HL-60/S4 treated with phorbol 12-myristate 13-acetate at 8.2 ng/mL for 4 days and 3 days (cell line): ENCODE results near the gene MARF1.
"Not testable (repeated sequence)": the region's sequence is repeated elsewhere in the genome, so short reads cannot be mapped to it uniquely, and the experiment has no call there.

Experiments used
- in situ Hi-C: fragments of 300-500 bp; cut with MboI; formaldehyde crosslinking; loops from 2 replicates; pipeline ENCODE4 v1.15.0; 2022; ENCODE audit warnings: low sequenced_read_pairs

The MARF1 gene

DNA sequence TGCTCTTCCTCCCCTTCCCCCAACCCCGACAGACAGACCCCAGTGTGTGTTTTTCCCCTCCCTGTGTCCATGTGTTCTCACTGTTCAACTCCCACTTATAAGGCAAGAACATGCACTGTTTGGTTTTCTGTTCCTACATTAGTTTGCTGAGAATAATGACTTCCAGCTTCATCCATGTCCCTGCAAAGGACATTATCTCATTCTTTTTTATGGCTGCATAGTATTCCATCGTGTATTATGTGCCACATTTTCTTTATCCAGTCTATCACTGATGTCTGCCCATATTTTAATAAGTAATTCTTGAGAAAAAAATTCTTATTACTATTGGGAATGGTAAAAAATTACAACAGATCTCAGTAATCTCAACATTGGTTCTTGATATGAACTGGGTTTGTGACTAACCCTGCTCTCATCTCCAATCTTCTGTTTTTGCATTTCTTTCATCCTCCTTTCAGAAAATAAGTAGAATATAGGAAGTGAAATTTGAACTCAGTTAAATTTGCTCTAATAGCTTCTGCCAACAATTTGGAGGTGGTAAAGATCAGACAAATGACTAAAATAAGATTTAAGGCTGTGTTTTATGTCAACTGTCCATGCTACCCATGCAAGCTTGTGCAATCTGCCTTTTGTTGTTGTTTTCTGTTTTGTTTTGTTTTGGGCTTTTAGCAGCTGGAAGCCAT is 11.1 kb downstream of the MARF1 start:
- in situ Hi-C loops = no loop called here

DNA sequence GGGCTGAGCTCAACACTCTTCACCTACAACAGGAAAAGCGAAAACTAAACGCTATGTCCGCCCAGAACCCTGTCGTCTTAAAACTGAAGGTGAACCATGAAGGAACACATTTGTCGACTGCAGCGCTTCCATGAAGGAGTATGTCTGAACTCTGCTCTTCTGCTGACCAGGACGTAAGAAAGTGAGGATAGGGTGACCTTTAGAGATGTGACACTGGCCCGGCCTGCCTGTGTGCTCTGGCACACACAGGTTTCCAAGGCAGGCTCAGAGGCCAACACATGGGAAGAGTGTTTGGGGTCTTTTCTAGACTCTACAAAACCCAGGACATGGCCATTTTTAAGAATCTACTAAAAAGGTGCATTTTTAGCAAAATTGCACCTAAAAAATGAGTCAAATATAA is 21.1 kb downstream of the MARF1 start:
- in situ Hi-C loops = no loop called here

DNA sequence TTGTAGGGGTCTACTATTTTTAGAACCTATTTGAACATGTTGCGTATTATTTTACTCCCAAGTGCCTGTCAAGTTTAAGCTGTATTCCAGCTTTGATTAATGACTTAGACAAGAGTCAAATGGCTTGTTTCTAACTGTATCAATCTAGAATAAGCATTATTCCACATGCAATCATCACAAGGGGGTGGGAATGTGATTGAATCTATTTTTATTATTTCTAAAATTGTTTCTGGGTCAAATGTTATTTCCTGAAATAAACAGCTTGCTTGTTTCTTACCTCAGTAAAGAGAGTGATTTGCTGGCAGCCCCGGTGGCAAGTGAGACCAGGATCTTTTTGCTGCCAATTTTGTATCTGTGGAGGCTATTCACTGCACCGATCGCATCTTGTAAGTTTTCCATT is 21.5 kb downstream of the MARF1 start:
- in situ Hi-C loops = no loop called here

DNA sequence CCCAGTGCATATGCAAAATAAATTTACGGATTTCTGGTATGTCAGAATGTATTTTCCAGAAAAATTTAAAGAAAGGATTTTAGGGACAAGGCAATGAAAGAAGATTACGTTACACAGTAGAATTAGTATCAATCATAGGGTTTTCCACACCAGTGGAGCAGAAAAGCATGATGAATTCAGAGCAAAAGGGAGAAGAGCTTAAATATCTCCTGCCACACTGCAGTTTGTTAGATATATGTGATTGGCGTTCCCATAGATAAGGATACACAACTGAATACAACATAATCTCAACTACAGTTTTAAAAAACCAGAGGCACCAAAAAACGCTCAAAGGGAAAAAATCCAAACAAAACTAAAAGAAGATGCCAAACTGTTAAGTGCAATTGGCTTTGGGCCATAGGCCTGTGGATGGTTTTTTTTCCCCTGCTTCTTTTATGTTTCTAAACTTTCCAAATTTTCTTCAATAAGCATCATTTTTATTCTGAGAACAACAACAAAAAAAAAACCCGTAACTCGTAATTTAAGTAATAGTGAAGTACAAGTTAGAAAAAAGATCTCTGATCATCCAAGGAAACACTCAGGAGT is 22.3 kb downstream of the MARF1 start:
- in situ Hi-C loops = no loop called here

DNA sequence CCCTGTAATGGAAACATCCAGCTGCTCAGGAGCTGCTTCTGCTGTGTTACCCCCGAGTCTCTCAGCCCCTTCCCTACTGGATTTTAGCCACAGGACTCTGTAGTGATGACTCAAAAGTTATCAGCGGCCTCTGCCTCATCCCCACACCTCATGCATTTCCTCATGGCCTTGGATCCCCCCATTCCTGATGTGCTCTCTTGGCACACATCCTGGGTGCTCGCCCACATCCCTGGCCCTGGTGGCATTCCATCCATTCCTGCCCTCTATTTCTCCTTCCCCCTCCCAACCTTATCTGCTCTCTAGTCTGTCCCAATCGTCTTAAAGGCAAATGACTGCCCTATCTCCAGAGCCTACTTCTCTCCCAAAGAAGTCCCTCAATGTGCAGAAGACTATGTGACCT is 24.6 kb downstream of the MARF1 start:
- in situ Hi-C loops = no loop called here

DNA sequence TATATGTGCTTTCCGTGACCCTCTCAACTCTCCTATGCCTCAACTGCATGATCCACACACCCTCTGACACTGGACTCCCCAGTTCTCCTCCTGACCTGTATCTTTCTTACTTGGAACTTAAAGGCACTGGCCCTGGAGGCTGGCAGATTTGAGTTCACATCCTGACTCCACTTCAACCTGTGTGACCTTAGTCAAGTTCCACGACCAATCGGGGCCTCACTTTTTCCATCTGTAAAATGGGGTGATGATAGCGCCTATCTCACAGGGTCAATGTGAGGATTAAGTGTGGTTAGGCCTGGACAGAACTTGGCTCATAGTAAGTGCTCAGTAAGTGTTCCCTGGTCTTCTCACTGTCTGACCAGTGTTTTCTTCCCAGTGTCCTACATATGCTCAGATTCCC is 25.1 kb downstream of the MARF1 start:
- in situ Hi-C loops = no loop called here

DNA sequence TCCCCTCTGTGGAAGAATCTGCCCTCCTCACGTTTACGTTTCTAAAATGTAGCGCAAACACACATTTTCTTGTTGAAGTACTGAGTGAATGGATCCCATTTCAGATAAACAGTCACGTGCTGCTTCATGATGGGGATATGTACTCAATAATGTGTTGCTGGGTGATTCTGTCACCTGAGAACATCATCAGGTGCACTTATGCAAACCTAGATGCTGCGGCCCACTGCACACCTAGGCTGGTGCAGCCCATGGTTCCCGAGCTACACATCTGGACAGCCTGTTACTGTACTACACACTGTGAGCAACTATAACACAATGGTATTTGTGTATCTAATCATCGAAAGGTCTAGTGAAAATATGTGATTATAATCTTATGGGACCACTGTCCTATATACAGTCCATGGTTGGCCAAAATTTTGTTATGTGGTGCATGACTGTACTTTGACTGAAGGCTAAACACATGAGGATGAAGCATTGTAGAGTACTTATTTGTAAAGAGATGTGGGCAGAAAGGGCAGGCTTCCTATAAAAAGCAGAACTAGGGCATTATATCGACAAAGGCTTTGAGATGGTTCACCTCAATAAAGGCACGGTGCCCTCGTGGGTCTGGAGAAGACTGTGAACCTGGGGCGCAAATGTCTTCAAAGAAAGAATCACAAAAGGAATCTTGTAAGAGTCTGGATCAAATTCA is 26.3 kb downstream of the MARF1 start:
- in situ Hi-C loops = no loop called here

DNA sequence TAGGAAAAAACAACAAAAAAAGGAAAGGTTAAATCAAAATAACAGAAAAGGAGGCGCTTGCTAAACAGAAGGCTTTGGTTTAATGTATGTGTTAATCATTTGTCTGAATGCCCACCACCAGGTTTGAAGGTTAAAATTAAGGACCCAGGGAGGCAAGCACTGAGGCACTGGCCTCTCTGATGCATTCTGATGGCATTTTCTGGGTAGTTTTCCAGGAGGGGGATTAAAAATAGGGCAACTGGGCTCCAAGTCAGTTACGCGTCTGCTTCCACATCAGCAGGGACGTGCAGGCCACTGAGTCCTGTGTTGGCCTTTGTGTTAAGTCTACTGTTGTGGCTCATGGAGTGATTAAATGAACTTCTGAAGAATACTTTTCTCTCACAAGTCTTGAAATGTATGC is 26.9 kb downstream of the MARF1 start:
- in situ Hi-C loops = no loop called here

DNA sequence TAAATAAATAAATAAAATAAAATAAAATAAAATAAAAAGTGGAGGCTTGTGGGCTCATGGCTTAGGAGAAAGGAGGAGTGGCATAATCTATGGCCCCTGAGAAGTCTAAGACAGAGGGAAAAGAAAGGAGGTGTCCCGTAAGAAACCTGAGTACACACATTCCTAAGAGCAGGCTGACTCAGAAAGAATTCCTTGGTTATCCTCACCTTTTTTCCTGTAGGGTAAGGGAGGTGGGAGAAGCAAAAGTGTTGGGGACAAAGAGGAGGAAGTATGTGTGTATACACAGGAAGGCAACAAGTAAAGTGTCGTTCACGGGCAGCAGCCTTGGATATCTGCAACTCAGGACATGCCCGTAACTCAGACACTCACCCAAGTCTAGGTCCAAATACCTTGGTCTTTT is 29.3 kb downstream of the MARF1 start:
- in situ Hi-C loops = no loop called here

DNA sequence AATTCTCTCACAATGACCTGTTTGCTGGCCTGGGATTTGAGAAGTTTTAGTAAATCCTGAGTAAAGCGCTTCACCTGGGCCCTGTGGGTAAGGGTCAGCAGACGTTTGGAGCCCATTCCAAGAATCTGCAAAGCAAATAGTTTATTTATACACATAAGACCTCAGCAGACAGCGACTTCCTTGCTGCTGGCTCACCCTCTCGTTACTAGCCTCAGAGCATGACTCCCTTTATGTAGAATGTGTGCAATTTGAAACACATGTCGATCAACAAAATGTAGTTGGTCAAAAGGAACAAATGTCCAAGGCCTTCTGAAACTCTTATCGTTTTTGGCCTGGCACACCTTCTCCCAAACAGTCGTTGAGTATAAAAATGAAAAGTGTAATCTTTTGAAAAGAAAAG is 31.3 kb downstream of the MARF1 start:
- in situ Hi-C loops = no loop called here

DNA sequence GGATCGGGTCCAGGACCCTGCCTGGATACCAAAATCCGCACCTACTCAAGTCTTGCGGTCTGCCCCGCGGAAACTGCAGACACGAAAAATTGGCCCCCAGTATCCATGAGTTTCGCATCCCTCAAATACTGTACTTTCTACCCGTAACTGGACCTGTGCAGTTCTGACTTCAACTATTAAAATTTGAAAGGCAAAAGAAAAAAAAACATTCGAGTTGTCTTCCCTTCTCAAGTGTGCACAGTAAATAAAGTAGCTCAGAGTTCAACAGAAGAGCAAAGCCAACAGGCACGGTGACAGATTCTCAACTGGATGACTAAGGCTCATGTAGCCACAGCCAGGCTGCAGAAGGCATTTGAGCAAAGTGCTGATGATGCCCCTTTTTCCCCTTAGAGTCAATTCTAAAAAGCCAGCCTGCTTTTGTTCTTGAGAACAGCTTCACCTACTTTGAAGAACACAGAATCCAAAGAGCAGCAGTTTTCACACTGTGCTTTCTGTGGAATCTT is 32.5 kb downstream of the MARF1 start:
- in situ Hi-C loops = no loop called here

DNA sequence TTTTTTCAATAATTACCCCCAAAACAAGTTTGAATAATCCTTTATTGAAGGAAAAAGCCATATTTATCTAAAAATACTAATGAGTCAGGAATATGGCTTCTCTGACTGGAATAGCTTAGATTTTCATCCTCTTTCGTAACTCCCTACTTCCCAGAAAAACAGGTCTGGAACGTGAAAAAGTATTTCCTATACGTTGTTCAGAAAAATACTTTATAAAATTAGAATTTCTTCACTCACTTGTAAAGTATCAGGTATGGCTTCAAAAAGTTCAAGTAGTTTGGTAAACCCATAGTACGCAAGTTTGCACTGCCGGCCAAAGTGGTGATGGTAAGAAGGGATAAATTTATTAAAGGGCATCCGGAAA is 33.7 kb downstream of the MARF1 start:
- in situ Hi-C loops = no loop called here

DNA sequence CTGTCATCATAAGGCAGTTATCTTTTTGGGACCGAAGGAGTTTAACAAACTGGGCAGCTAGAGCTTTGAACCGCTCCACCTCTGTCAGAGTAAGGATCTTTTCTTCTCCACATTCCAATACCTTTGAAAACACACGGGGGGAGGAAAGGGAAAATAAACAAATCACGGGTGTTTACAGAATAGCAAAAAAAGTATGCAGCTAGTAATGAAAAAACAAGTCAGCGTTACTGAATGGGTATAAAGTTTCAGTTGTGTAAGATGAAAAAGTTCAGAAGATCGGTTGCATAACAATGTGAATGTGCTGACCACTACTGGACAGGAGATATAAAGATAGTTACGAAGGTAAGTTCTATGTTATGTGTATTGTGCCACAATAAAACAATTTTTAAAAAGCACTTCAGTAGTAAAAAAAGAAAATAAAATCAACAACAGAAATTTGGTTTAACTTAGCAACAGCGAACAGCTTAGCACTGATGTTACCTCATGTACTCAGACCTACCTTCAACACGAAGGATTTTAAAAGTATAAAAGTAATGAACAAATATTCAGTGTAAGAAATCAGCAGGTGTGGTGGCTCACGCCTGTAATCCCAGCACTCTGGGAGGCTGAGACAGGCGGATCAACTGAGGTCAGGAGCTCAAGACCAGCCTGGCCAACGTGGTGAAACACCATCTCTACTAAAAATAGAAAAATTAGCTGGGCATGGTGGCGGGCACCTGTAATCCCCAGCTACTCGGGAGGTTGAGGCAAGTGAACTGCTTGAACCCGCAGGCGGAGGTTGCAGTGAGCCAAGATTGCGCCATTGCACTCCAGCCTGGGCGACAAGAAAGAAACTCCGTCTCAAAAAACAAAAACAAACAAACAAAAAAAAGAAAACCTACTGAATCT is 34.3 kb downstream of the MARF1 start:
- in situ Hi-C loops = no loop called here

DNA sequence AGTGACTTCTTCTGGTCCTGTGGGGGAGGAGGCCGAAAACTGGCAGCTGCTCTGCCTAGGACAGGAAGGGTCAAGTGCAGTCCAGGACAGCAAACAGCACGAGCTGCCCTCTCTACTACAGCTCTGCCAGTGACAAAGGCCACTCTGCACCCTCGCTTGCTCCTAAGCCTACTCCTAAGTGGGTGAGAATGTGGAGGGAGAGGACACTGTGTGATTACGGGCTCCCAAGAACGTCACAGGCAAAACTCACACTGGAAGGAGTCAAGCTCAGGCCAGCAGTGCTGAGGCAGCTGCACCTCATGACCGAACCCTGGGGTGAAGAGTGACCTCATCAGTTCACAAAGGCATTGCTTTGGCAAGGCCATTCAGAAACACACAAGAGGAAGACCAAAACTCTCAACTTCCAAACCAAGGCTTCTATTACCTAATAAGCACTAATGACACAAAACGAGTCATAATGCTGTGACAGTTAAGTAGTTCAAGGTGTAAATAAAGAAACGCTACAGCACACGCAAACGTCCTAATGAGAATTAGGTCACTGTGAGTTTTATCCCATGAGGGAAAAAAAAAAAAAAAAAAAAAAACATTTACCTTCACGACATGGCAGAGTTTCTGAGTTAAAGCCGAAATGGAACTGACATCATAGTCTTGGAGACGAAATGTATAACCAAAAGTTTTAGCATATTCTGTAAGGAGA is 35.1 kb downstream of the MARF1 start:
- in situ Hi-C loops = no loop called here

DNA sequence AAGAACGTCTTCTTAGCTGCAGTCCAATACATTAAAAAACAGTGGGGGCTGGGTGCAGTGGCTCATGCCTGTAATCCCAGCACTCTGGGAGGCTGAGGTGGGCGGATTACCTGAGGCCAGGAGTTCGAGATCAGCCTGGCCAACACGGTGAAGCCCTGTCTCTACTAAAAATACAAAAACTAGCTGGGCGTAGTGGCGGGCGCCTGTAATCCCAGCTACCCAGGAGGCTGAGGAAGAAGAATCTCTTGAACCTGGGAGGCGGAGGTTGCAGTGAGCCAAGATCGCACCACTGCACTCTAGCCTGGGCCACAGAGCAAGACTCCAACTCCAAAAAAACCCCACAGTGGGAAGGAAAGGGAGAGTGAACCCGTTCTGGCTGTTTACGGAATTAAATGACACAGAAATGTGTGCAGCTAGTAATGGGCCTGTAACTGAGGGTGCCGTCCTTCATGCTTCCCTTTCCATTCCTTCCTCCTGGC is 35.7 kb downstream of the MARF1 start:
- in situ Hi-C loops = not testable (repeated sequence)

DNA sequence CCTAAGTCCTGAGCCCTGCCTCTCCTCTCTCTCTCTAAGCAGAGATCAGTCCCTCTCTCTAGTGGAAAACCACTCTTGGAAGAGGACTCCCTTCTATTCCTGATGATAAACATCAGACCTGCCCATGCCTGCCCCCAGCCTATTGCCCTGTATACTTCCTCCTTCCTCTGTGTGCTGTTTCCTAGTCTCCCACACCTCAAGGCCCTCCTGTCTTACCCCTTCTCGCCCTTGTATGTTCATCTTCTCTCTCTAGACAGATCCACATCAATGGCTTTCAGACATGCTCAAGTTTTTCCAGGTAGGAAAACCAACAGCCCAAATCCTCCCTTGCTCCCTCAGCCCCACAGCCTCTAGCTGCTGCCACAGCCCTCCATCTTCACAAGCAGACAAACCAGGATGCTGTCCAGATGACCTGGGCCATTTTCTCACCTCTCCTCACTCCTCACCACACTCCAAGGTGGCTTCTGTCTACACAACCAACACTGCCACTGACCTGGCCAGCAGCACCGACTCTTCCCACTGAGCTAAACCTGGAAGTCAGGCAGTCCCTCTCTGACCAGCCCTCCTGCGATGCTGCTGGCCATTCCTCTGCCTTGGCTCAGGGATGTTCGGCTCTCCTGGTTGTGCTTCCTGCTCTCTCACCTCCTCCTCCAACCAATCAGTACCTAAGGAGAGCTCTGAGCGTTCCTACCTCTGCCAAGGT is 36.3 kb downstream of the MARF1 start:
- in situ Hi-C loops = no loop called here

DNA sequence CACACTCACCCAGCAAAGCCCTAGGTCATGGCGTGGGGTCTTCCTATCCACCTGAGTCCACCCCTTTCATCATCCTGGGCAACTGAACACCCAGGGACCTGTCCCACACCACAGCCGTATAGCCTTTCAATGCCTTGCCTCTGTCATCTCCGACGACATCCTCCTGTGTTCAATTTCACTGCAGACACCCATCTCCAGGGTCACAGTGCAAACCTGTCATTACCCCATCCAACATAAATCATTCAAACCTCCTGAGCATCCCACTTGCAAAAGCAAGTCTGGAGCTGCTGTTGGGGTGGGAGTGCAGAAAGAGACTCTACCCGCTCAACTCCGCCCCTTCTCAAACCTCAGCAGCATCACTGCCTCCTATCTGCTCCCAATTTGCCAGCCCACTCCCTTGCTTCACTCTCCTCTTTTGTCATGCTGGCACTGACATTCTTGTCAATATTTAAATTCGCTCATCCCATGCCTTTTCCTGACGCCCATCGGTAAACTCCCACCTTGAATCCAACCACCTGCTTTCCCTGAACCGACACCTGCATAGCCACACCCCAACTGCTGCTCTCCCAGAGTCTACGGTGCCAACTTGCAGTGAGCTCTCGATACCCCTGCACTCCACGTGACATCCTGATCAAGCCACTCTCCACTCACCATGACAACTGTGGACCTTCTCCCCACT is 37.0 kb downstream of the MARF1 start:
- in situ Hi-C loops = no loop called here

DNA sequence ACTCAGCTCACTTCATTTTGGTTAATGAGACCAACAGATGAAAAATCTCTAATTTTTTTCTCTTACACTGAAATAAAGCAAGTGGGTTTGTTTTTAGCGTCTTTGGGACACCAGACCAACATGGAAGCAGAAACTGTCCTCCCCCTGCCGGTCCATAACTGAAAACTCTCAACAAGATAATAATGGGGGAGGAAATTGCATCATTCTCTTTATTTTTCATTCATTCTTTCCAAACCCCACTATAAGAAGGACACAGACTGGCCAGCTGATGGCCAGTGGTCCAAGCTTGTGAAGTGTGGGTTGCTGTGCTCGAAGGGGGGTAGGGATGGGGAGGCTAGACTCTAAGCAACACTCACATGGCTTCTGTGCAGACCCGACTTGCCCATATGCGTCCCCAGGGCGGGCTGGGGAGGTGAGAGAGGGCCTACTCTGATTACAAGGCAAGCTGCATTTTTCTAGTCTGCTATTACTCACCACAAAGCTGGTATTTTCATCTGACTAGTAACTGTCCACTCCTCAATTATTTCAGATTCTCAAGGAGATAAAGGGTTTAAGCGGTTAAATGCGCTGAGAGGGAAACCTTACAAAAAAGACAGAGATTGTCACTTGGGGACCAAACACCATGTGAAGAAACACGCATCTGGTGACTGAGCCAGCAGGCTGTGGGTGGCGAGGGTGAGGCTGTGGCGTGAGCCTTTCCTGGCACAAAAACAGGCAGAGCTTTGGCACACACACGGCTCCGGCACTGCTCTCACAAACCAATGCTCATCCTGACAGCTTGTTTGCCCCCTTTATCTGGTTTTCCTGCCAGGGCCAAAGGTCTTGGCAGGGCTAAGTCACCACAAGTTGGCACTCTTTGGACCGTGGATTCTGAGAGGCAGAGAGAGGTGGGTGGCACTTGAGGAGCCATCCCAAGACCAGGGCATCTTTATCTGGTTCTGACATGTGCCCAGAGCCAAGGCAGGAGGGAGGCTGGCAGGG is 38.2 kb downstream of the MARF1 start:
- in situ Hi-C loops = no loop called here
